GM18498 (cell line): Measurements from ENCODE around the gene ADAMTS6.

Source experiments
- ATAC-seq: cut with Tn5 transposase; IDR thresholded peaks from one replicate; pipeline ENCODE4 v1.9.1; 2021; ENCODE audit warnings: mild to moderate bottlenecking, moderate library complexity; ENCODE audit not compliant: unreplicated experiment

ADAMTS6 gene

DNA sequence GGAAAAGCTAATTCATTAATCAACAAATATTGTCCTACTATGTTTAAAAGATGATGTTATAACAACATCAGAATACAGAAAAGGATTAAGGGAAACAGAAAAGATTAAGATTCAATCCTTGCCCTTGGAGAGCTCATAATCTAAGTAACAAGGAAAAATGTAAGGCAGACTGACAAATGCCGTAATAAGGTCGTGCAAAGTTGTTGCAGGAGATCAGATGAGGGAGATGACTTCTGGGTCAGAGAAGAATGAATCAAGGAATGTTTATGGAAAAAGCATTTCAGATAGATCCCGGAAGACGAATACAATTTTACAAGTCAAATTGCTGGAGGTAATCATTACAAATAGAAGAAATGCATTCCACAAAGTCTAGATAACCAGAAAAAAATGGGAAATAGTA is 6.4 kb downstream of the ADAMTS6 start:
- ATAC-seq = no peak

DNA sequence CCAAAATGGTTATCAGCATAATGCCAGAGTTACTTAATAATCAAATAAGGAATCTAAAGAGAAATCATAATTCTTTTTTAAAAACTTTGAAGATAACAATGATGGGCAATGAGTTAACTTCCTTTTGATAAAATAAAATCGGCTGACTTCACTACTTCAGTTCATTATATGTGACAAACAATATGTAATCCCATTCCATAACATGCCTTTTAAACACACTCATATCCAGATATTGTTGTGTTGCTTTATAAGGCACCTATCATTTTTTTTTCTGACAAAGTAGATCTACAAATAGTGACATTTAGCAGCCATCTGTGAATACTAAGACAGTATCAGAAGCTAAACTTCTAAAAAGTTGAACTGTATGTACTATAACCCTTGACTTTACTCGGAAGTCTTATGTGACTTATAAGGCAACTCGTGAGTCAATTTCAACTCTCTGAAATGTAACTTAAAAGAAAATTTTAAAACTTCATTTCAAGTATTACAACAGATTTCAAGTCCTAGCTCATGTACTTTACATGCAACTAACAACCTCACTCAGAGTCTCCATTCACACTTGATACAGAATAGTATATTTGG is 7.5 kb downstream of the ADAMTS6 start:
- ATAC-seq = no peak

DNA sequence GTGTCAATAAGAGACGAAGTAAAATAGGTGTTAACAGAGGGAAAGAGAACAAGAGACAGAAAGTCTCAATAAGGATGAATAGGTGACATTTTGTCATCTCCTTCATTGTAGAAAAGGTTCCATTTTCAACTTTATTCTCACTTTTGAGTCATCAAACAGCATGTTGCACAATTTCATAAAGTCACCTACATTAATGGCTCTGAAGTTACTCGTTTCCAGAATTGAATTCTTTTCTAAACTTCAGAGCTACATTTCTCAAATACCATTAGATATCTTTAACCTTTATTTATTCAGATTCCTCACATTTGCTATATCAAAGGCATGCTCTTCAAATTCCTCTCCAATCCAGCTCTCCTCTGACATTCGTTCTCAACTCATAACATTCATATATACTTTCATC is 13.1 kb downstream of the ADAMTS6 start:
- no peak for ATAC-seq

GRCh38 chr5:65462139-65462705 is 19.5 kb downstream of the ADAMTS6 start:
- ATAC-seq = no peak

DNA sequence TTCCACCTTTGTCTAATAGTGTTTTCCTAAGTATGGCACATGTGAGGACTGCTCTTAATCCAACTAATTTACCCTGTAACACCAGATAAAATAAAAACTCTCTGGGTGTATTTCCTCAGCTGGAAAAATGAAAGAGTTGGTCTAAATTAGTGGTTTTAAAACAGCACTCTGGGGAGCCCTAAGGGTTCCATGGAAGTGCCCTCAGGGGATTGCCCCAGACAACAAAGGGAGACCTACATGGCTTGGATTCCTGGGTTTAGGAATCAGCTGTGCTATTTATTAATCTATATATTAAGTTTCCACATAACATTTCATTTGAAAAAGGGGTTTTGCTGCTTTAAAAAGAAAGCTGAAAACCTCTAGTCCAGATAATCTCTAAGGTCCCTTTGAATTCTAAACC is 20.2 kb downstream of the ADAMTS6 start:
- no peak for ATAC-seq

- no peak for ATAC-seq
Measured at GRCh38 chr5:65459995-65460394, 21.7 kb downstream of the ADAMTS6 start.

- no peak for ATAC-seq
Measured at GRCh38 chr5:65455064-65455463, 26.7 kb downstream of the ADAMTS6 start.

DNA sequence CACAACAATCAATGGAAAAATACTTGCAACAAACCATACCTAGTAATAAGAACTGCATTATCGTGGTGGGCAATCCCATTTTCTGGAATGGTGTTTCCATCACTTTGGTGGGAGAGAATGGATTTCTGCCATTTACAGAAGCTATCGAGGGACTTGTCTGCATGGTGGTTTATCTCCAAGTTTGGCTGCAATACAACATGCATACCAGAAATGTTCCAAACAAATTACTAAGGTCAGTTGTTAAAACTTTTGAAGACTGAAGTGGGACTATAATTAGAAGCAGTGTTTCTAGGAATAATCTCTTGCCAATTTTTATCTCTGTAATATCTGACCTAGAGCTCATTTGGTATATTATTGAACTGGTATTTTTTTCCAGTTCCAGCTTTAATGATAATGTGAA is 30.3 kb downstream of the ADAMTS6 start:
- no peak for ATAC-seq

GRCh38 chr5:65446682-65447081 is 35.0 kb downstream of the ADAMTS6 start:
- ATAC-seq = no peak

DNA sequence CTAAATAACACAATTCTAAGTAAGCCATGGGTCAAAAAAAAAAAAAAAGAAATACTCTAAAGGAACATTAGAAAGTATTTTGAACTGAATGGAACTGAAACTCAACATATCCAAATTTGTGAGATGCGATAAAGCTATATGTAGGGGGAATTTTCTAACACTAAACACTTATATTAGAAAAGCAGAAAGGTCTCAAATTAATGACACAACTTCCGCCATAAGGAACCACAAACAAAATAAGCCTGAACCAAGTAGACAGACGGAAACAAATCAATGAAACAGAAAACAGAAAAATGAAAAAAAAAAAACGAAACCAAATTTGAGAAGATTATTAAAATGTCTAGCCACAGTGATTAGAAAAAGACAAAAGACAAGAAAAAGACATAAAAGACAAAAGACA is 39.9 kb downstream of the ADAMTS6 start:
- ATAC-seq = no peak

GRCh38 chr5:65440456-65440855 is 41.3 kb downstream of the ADAMTS6 start:
- ATAC-seq = no peak

- ATAC-seq = no peak
Measured at GRCh38 chr5:65434122-65434521, 47.6 kb downstream of the ADAMTS6 start.

GRCh38 chr5:65426656-65427055 is 55.1 kb downstream of the ADAMTS6 start:
- ATAC-seq = no peak

DNA sequence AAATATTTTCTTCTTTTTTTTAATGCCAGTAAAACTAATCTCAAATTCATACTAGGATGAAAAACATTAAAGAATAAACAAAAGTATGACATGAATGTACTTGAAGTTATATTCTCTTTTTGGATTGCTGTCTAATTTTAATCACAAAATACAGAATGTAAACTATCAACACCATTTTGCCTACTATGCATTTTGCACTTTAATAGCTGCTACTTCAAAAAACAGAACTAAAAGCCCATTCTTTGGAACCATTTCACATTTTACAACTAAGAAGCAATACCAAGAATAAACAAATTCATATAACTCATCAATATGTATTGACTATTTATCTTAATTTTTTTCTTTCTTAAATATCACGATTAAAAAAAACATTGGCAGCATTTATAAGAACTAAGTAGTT is 58.1 kb downstream of the ADAMTS6 start:
- ATAC-seq = no peak

- no peak for ATAC-seq
Measured at GRCh38 chr5:65418661-65419060, 63.1 kb downstream of the ADAMTS6 start.

GRCh38 chr5:65413822-65414221 is 67.9 kb downstream of the ADAMTS6 start:
- ATAC-seq = no peak

DNA sequence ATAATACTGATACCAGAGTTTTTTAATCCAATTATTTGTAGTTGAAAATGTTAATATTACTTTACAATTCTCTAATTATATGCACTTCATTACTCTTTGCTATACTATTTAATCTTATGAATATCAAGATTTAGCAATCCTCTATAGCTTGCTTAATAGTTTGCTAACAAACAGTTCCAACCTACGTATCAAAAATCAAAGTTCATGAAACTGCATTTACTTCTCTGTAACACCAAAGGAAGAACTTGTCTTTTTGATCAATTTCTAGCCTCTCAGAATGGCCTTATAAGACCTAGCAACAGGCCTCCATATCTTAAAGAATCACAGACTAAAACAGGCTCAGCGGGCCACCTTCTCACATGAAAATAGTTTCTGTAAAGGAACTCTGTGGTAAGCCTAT is 68.9 kb downstream of the ADAMTS6 start:
- ATAC-seq = no peak

DNA sequence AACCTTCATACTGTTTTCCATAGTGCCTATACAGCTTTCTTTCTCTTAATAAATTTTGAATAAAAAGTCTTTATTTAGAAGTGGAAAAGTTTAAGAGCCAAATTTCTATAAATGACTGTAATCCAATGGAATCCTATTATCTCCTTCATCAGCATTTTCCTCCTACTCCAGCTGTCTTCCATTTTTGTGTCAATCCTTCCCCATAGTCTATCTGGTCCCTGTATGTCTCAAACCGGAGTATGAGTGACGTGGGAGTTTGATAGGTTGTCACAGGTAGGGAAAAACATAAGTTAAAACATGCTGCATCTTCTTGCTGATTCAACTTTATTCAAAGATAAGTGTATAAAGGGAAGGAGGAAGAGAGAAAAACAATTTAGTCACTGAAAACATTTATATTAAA is 70.4 kb downstream of the ADAMTS6 start:
- no peak for ATAC-seq

GRCh38 chr5:65395526-65396155 is 86.1 kb downstream of the ADAMTS6 start:
- ATAC-seq = no peak

- ATAC-seq = no peak
Measured at GRCh38 chr5:65394087-65394486, 87.6 kb downstream of the ADAMTS6 start.

DNA sequence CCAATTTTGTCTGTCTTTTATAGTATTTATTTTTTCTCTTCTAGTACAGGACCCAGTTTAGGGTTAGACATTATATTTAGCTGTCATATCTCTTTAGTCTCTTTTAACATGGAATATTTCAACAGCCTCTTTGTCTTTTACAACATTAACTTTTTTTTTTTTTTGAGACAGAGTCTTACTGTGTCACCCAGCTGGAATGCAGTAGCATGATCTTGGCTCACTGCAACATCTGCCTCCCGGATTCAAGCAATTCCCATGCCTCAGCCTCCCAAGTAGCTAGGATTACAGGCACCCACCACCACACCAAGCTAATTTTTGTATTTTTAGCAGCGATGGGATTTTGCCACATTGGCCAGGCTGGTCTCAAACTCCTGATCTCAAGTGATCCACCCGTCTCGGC is 90.1 kb downstream of the ADAMTS6 start:
- ATAC-seq = no peak

DNA sequence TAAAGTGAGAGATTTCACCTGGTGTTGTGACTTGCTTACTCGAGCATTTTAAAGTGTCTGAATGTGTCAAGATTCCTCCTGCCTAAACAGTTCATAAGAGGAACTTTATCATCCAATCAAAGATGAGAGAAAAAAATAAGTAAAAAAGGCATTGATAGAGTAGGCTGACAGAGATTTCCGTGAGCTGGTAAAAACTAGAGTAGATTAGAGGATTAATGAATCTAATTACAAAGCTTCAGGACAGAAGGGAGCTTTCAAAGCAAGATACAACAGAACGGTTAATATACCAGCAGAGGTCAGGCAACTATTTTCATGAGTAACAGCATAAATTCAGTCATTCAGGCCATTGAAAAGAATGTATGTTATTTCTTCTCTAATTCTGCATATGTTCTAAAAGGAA is 91.5 kb downstream of the ADAMTS6 start:
- no peak for ATAC-seq

GRCh38 chr5:65383859-65384258 is 97.9 kb downstream of the ADAMTS6 start:
- ATAC-seq = no peak
